A673 (cell line): Measurements from ENCODE around the gene ACTL7B. TPM values are rescaled to one million over a fixed set of nuclear protein-coding genes. Genes with fewer than 3 reads are reported as not detected.
A peak's percentile ranks its signal among the peaks of the same experiment; 100 is the strongest.

Experiments
- BruUV-seq: library from RNA; stranded (reverse); fragments of 400-500 nt; replicated peaks from 2 replicates; lab custom pipeline; 2021; lab: Mats Ljungman, UMichigan
- CTCF ChIA-PET: fragments of 300-600 bp; sonication (Branson Sonifier 250); formaldehyde crosslinking; loops from one replicate; lab custom pipeline; 2022; ENCODE audit warnings: antibody characterized with exemption; lab: Charles Lee
- POLR2A ChIA-PET: fragments of 300-600 bp; sonication (Branson Sonifier 250); formaldehyde crosslinking; loops from one replicate; lab custom pipeline; 2022; ENCODE audit warnings: antibody characterized with exemption; ENCODE audit not compliant: low non-redundant PET; lab: Charles Lee
- DNase-seq: peaks from one replicate; pipeline ENCODE4 v3.0.0-alpha.2; 2015; ENCODE audit warnings: low spot score
- H3K27ac ChIP-seq: fragments of 200-600 bp; sonication (generic); 2 replicates; pipeline ENCODE4 v1.5.1; 2016; ENCODE audit warnings: mixed run types, low read depth, mild to moderate bottlenecking, mixed read lengths, antibody characterized with exemption, low read length; ENCODE audit not compliant: poor library complexity, severe bottlenecking
- H3K27me3 ChIP-seq: fragments of 200-600 bp; sonication (generic); replicated peaks from 2 replicates; pipeline ENCODE4 v1.6.1; 2017; ENCODE audit warnings: mixed run types, low read depth, mild to moderate bottlenecking, mixed read lengths, antibody characterized with exemption, low read length; ENCODE audit not compliant: insufficient read depth, poor library complexity
- H3K36me3 ChIP-seq: fragments of 200-600 bp; sonication (generic); 2 replicates; pipeline ENCODE4 v1.6.1; 2016; ENCODE audit warnings: mixed run types, mild to moderate bottlenecking, mixed read lengths, antibody characterized with exemption, low read length; ENCODE audit not compliant: insufficient read depth, poor library complexity, severe bottlenecking
- H3K4me1 ChIP-seq: fragments of 200-600 bp; sonication (generic); 2 replicates; pipeline ENCODE4 v1.6.1; 2017; ENCODE audit warnings: mixed run types, mild to moderate bottlenecking, mixed read lengths, antibody characterized with exemption, low read length; ENCODE audit not compliant: insufficient read depth, poor library complexity, severe bottlenecking
- H3K4me3 ChIP-seq: fragments of 200-600 bp; sonication (generic); 2 replicates; pipeline ENCODE4 v1.5.1; 2016; ENCODE audit warnings: low read depth, mixed run types, mild to moderate bottlenecking, mixed read lengths, low read length; ENCODE audit not compliant: poor library complexity, severe bottlenecking
- H3K9me3 ChIP-seq: fragments of 200-600 bp; sonication (generic); 2 replicates; pipeline ENCODE4 v1.6.1; 2016; ENCODE audit warnings: mixed run types, low read depth, mild to moderate bottlenecking, mixed read lengths, antibody characterized with exemption, low read length; ENCODE audit not compliant: poor library complexity, severe bottlenecking
- CTCF ChIP-seq: fragments of 300-800, 200-600 bp; sonication (generic); conservative IDR thresholded peaks from 2 replicates; pipeline ENCODE4 v1.5.1; 2017; ENCODE audit warnings: low read depth, mild to moderate bottlenecking, antibody characterized with exemption, low read length, moderate library complexity, mixed read lengths
- EZH2 ChIP-seq: fragments of 200-600 bp; sonication (generic); IDR thresholded peaks from 2 replicates; pipeline ENCODE4 v1.6.1; 2017; ENCODE audit warnings: borderline replicate concordance, low read depth, mild to moderate bottlenecking, mixed read lengths, antibody characterized with exemption, low read length; ENCODE audit not compliant: poor library complexity, severe bottlenecking
- intact Hi-C: fragments of 100-400 bp; cut with micrococcal nuclease; formaldehyde crosslinking; loops from one replicate; pipeline ENCODE4 v1.10.0; 2022; ENCODE audit not compliant: unreplicated experiment
- total RNA-seq: library from RNA; stranded (reverse); gene quantifications from 2 replicates; pipeline ENCODE4 v1.2.3, GENCODE V29; 2021

Gene ACTL7B
- total RNA-seq, 1 experiment from 2014 or later: not detected

GRCh38 chr9:108885643-108886348 lies 30.0 kb upstream of the ACTL7B start:
- BruUV-seq: no TSS peak
- intact Hi-C loops: no loop called here
- no peak overlapping the region for H3K27ac ChIP-seq
- H3K27me3 ChIP-seq: no peaks in the 10 kb centered on the region
- TF ChIP-seq CTCF: no peak
- TF ChIP-seq EZH2: no peak
- ChIA-PET CTCF (no interaction called here), POLR2A (interaction anchor here (0.7 kb wide), 1 partner anchor 12 kb away, joined by 4 read pairs; no protein-coding TSS in a partner anchor)
- DNase-seq: peak; percentile 65
- H3K36me3 ChIP-seq: peaks cover 29% of the 10 kb centered on the region
- no peaks in the 10 kb centered on the region for H3K9me3 ChIP-seq
- H3K4me3 ChIP-seq: no peak overlapping the region
- H3K4me1 ChIP-seq: peaks cover 5% of the 10 kb centered on the region

GRCh38 chr9:108884701-108885100 lies 28.9 kb upstream of the ACTL7B start:
- Histone ChIP-seq H3K27me3 (no peaks in the 10 kb centered on the region), H3K27ac (no peak overlapping the region), H3K4me1 (peaks cover 5% of the 10 kb centered on the region), H3K9me3 (no peaks in the 10 kb centered on the region), H3K36me3 (peaks cover 32% of the 10 kb centered on the region), H3K4me3 (no peak overlapping the region)
- no TSS peak for BruUV-seq
- ChIA-PET CTCF (no interaction called here), POLR2A (interaction anchor here (0.6 kb wide), 1 partner anchor 109 kb away, joined by 4 read pairs; no protein-coding TSS in a partner anchor)
- intact Hi-C loops: no loop called here
- no peak for TF ChIP-seq CTCF
- no peak for TF ChIP-seq EZH2
- no peak for DNase-seq

DNA sequence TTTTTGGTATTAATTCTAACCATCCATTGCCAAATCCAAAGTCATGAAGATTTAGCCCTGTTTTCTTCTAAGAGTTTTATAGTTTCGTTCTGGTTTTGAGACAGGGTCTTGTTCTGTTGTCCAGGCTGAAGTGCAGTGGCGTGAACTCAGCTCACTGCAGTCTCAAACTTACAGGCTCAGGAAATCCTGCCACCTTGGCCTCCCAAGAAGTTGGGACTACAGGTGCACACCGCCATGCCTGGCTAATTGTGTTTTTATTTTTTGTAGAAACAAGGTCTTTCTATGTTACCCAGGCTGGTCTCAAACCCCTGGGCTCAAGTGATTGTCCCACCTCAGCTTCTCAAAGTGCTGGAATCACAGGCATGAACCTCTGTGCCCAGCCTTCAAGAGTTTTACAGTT lies 27.3 kb upstream of the ACTL7B start:
- peaks cover 36% of the 10 kb centered on the region for H3K36me3 ChIP-seq
- BruUV-seq: no TSS peak
- no peaks in the 10 kb centered on the region for H3K9me3 ChIP-seq
- no peak overlapping the region for H3K4me3 ChIP-seq
- H3K27ac ChIP-seq: no peak overlapping the region
- no peak for TF ChIP-seq CTCF
- no peak for TF ChIP-seq EZH2
- H3K27me3 ChIP-seq: no peaks in the 10 kb centered on the region
- no peak for DNase-seq
- H3K4me1 ChIP-seq: peaks cover 5% of the 10 kb centered on the region
- intact Hi-C loops: no loop called here
- CTCF ChIA-PET: no interaction called here
- POLR2A ChIA-PET: no interaction called here
